Measurements from ENCODE around the gene MYO16.

DNA sequence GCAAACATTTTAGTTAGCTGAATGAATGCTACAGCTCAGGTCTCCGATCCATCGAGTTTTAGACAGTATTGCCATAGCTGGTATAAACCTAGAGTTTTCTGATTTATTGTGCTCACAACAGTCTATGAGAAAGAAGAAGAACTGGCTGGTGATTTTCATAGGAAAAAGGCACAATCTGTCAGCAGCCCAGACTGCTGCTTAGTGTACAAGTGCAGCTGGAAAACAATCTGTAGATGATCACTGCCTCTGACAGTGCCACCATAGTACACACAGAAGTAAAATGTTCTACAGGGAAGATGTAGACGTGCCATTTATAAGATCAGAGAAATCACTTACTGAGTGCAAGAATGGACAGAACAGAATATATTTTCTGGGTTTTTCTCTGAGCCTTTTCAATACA lies 48.4 kb downstream of the MYO16 start:
- TF ChIP-seq ZNF10 (tag by site-specific recombination; IDR thresholded peaks at IDR 0.05): no peak
- TF ChIP-seq CTCF (tag by site-specific recombination; IDR thresholded peaks at IDR 0.05): no peak
- TF ChIP-seq YY1 (tag by site-specific recombination; IDR thresholded peaks at IDR 0.05): no peak
- TF ChIP-seq, protein P1, sequence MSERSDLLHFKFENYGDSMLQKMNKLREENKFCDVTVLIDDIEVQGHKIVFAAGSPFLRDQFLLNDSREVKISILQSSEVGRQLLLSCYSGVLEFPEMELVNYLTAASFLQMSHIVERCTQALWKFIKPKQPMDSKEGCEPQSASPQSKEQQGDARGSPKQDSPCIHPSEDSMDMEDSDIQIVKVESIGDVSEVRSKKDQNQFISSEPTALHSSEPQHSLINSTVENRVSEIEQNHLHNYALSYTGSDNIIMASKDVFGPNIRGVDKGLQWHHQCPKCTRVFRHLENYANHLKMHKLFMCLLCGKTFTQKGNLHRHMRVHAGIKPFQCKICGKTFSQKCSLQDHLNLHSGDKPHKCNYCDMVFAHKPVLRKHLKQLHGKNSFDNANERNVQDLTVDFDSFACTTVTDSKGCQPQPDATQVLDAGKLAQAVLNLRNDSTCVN (tag by site-specific recombination; optimal IDR thresholded peaks at IDR 0.05): no peak
- TF ChIP-seq, protein P2, sequence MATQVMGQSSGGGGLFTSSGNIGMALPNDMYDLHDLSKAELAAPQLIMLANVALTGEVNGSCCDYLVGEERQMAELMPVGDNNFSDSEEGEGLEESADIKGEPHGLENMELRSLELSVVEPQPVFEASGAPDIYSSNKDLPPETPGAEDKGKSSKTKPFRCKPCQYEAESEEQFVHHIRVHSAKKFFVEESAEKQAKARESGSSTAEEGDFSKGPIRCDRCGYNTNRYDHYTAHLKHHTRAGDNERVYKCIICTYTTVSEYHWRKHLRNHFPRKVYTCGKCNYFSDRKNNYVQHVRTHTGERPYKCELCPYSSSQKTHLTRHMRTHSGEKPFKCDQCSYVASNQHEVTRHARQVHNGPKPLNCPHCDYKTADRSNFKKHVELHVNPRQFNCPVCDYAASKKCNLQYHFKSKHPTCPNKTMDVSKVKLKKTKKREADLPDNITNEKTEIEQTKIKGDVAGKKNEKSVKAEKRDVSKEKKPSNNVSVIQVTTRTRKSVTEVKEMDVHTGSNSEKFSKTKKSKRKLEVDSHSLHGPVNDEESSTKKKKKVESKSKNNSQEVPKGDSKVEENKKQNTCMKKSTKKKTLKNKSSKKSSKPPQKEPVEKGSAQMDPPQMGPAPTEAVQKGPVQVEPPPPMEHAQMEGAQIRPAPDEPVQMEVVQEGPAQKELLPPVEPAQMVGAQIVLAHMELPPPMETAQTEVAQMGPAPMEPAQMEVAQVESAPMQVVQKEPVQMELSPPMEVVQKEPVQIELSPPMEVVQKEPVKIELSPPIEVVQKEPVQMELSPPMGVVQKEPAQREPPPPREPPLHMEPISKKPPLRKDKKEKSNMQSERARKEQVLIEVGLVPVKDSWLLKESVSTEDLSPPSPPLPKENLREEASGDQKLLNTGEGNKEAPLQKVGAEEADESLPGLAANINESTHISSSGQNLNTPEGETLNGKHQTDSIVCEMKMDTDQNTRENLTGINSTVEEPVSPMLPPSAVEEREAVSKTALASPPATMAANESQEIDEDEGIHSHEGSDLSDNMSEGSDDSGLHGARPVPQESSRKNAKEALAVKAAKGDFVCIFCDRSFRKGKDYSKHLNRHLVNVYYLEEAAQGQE (tag by site-specific recombination; IDR thresholded peaks at IDR 0.05): no peak
- TF ChIP-seq, protein P3, sequence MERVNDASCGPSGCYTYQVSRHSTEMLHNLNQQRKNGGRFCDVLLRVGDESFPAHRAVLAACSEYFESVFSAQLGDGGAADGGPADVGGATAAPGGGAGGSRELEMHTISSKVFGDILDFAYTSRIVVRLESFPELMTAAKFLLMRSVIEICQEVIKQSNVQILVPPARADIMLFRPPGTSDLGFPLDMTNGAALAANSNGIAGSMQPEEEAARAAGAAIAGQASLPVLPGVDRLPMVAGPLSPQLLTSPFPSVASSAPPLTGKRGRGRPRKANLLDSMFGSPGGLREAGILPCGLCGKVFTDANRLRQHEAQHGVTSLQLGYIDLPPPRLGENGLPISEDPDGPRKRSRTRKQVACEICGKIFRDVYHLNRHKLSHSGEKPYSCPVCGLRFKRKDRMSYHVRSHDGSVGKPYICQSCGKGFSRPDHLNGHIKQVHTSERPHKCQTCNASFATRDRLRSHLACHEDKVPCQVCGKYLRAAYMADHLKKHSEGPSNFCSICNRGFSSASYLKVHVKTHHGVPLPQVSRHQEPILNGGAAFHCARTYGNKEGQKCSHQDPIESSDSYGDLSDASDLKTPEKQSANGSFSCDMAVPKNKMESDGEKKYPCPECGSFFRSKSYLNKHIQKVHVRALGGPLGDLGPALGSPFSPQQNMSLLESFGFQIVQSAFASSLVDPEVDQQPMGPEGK (tag by site-specific recombination; IDR thresholded peaks at IDR 0.05): no peak
- TF ChIP-seq SETDB1 (IDR thresholded peaks at IDR 0.05; ENCODE audit: insufficient read length, low read length): no peak

Measured in HEK293 (cell line).